ENCODE data around the gene ENTPD7.

ENTPD7 gene

GRCh38 chr10:99674762-99675161 lies 15.5 kb downstream of the ENTPD7 start:
- H3K36me3 ChIP-seq (ENCODE audit: control insufficient read depth, insufficient read depth, low read length) = no peaks in the 10 kb centered on the region
- DNase-seq (ENCODE audit: extremely low read depth, insufficient read length) = no peak
- no peaks in the 10 kb centered on the region for H3K27me3 ChIP-seq (replicated peaks; ENCODE audit: control insufficient read depth, insufficient read depth, low read length)
- H3K4me3 ChIP-seq (replicated peaks; ENCODE audit: low read depth, low read length) = no peak overlapping the region
- TF ChIP-seq, protein P1, sequence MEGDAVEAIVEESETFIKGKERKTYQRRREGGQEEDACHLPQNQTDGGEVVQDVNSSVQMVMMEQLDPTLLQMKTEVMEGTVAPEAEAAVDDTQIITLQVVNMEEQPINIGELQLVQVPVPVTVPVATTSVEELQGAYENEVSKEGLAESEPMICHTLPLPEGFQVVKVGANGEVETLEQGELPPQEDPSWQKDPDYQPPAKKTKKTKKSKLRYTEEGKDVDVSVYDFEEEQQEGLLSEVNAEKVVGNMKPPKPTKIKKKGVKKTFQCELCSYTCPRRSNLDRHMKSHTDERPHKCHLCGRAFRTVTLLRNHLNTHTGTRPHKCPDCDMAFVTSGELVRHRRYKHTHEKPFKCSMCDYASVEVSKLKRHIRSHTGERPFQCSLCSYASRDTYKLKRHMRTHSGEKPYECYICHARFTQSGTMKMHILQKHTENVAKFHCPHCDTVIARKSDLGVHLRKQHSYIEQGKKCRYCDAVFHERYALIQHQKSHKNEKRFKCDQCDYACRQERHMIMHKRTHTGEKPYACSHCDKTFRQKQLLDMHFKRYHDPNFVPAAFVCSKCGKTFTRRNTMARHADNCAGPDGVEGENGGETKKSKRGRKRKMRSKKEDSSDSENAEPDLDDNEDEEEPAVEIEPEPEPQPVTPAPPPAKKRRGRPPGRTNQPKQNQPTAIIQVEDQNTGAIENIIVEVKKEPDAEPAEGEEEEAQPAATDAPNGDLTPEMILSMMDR (IDR thresholded peaks at IDR 0.05; ENCODE audit: insufficient read depth, low read length, poor library complexity, severe bottlenecking) = no peak

GRCh38 chr10:99676426-99676825 lies 17.1 kb downstream of the ENTPD7 start:
- Histone ChIP-seq H3K4me3 (replicated peaks; ENCODE audit: low read depth, low read length) (no peak overlapping the region), H3K36me3 (ENCODE audit: control insufficient read depth, insufficient read depth, low read length) (peaks cover 5% of the 10 kb centered on the region), H3K27me3 (replicated peaks; ENCODE audit: control insufficient read depth, insufficient read depth, low read length) (no peaks in the 10 kb centered on the region)
- TF ChIP-seq, protein P1 (IDR thresholded peaks at IDR 0.05; ENCODE audit: insufficient read depth, low read length, poor library complexity, severe bottlenecking) = no peak
- DNase-seq (ENCODE audit: extremely low read depth, insufficient read length) = no peak

- TF ChIP-seq, protein P1 (IDR thresholded peaks at IDR 0.05; ENCODE audit: insufficient read depth, low read length, poor library complexity, severe bottlenecking) = no peak
- H3K36me3 ChIP-seq (ENCODE audit: control insufficient read depth, insufficient read depth, low read length) = peaks cover 5% of the 10 kb centered on the region
- H3K4me3 ChIP-seq (replicated peaks; ENCODE audit: low read depth, low read length) = no peak overlapping the region
- DNase-seq (ENCODE audit: extremely low read depth, insufficient read length) = no peak
- H3K27me3 ChIP-seq (replicated peaks; ENCODE audit: control insufficient read depth, insufficient read depth, low read length) = no peaks in the 10 kb centered on the region
These were observed 17.6 kb downstream of the ENTPD7 start for GRCh38 chr10:99676895-99677294.

DNA sequence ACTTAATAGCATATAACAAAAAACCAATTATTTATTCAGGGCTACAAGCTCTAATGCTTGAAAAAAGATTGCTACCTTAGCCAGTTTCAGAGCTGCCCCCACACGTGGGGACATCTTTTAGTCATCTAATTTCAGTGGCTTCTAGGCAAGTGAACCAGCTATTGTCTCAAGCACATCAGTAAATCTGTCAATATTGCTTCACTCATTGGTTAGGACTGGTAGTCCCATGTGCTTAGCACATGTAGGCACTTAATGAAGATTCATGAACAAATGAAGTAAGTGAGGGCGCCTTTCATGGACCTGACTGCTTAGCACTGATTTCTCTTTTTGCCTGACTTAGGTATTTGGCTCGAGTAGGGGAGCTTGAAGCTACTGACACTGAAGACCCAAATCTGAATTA lies 19.6 kb downstream of the ENTPD7 start:
- TF ChIP-seq, protein P1 (IDR thresholded peaks at IDR 0.05; ENCODE audit: insufficient read depth, low read length, poor library complexity, severe bottlenecking) = no peak
- no peak for DNase-seq (ENCODE audit: extremely low read depth, insufficient read length)
- H3K27me3 ChIP-seq (replicated peaks; ENCODE audit: control insufficient read depth, insufficient read depth, low read length) = no peaks in the 10 kb centered on the region
- no peak overlapping the region for H3K4me3 ChIP-seq (replicated peaks; ENCODE audit: low read depth, low read length)
- peaks cover 5% of the 10 kb centered on the region for H3K36me3 ChIP-seq (ENCODE audit: control insufficient read depth, insufficient read depth, low read length)

DNA sequence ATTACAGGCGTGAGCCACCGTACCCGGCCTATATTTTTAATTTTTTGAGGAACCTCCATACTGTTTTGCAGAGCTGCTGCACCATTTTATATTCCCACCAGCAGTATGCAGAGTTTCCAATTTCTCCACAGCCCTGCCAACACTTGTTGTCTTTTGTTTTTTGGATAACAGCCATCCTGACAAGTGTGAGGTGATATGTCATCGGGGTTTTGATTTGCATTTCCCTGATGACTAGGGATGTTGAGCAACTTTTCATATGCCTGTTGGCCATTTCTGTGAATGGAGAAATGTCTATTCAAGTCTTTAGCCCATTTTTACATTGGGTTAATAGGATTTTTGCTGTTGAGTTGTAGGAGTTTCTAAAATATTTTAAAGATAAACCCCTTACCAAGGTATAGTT lies 22.2 kb downstream of the ENTPD7 start:
- Histone ChIP-seq H3K4me3 (replicated peaks; ENCODE audit: low read depth, low read length) (no peak overlapping the region), H3K36me3 (ENCODE audit: control insufficient read depth, insufficient read depth, low read length) (peaks cover 5% of the 10 kb centered on the region), H3K27me3 (replicated peaks; ENCODE audit: control insufficient read depth, insufficient read depth, low read length) (no peaks in the 10 kb centered on the region)
- TF ChIP-seq, protein P1 (IDR thresholded peaks at IDR 0.05; ENCODE audit: insufficient read depth, low read length, poor library complexity, severe bottlenecking) = no peak
- no peak for DNase-seq (ENCODE audit: extremely low read depth, insufficient read length)

- TF ChIP-seq, protein P1 (IDR thresholded peaks at IDR 0.05; ENCODE audit: insufficient read depth, low read length, poor library complexity, severe bottlenecking) = no peak
- peaks cover 5% of the 10 kb centered on the region for H3K36me3 ChIP-seq (ENCODE audit: control insufficient read depth, insufficient read depth, low read length)
- no peaks in the 10 kb centered on the region for H3K27me3 ChIP-seq (replicated peaks; ENCODE audit: control insufficient read depth, insufficient read depth, low read length)
These were observed 22.7 kb downstream of the ENTPD7 start for GRCh38 chr10:99682032-99682431.

More at GRCh38 chr10:99682032-99682431, 22.7 kb downstream of the ENTPD7 start:
- no peak for DNase-seq (ENCODE audit: extremely low read depth, insufficient read length)
- no peak overlapping the region for H3K4me3 ChIP-seq (replicated peaks; ENCODE audit: low read depth, low read length)
